ENCODE results near the gene ABCA9.
"Not testable (repeated sequence)": the region's sequence is repeated elsewhere in the genome, so short reads cannot be mapped to it uniquely, and the experiment has no call there.

Gene ABCA9

DNA sequence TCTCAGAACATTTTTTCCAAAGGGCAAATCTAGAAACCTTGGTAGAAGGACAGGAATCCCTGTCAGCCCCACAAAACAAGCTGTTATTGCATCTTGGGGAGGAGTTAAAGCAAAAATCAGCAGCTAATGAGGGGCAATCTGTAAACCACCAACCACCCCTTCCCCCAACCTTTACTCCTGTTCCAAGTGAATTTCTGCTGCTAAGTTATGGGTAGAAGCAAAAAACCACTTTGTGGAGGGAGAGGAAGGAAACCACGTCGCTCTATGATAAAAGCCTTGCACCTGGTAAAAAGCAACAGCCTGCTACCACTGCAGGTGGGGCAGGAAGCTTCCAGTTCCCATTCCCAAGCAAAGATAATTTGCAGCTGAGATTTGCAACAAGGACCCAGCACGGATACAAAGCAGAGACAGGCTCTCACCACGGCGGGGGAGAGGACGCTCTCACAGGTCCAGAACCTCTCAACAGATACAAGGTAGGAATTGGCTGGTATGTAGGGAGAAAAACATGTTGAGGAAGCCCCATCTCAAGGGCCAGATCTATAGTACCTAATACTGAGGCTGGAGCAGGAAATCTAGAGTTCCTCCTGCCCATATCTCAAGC, 116.2 kb downstream of the ABCA9 start:
- intact Hi-C loops (cut with micrococcal nuclease), result no loop called here
- H3K4me1 Mint-ChIP-seq (ENCODE audit: low read depth), result peaks cover 12% of the 10 kb centered on the region
- no peak overlapping the region for H3K4me3 Mint-ChIP-seq
- H3K9me3 Mint-ChIP-seq, result no peaks in the 10 kb centered on the region
- H3K36me3 Mint-ChIP-seq (ENCODE audit: low read depth), result no peaks in the 10 kb centered on the region
- H3K27ac Mint-ChIP-seq, result no peak overlapping the region
- no peaks in the 10 kb centered on the region for H3K27me3 Mint-ChIP-seq

DNA sequence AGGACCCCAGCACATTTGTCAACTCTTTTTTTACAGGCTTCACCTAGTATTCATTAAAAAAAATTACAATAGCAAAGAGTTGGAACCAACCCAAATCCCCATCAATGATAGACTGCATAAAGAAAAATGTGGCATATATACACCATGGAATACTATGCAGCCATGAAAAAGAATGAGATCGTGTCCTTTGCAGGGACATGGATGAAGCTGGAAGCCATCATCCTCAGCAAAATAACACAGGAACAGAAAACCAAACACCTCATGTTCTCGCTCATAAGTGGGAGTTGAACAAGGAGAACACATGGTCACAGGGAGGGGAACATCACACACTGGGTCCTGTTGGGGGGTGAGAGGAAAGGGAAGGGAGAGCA, 116.9 kb downstream of the ABCA9 start:
- H3K27me3 Mint-ChIP-seq; H3K27ac Mint-ChIP-seq; H3K9me3 Mint-ChIP-seq; H3K36me3 Mint-ChIP-seq (ENCODE audit: low read depth); H3K4me3 Mint-ChIP-seq; intact Hi-C loops (cut with micrococcal nuclease): not testable (repeated sequence)
- peaks cover 12% of the 10 kb centered on the region for H3K4me1 Mint-ChIP-seq (ENCODE audit: low read depth)

DNA sequence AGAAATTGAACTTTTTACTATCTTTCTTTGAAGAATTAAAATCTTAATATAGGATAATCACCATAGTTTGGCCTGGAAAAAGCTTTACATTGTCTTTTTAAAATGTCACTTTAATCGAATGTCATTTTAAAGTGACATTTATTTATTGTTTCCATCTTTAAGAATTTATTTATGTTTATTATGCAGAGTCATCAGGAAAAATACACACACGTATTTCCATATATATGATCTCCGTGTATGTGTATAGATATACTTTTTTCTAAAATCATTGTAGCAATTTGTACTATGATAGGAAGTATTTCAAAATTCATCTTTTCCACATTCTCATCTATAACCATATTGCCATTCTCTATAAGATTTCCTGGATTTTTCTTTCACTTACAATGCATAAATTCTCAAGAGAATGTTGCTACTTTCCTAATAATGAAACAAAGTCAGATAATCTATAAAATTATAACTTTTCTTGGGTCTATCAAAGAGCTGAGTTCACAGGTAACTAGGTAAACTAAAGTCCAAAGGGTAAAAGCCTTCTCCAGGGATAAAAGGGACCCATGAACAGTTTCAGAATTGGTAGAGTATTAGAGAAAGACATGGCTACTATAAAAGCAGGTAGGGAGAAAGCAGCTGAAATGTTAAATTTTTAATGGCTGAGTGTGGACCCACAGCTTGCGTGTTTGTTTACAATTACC, 117.5 kb downstream of the ABCA9 start:
- intact Hi-C loops (cut with micrococcal nuclease), result no loop called here
- H3K27ac Mint-ChIP-seq, result no peak overlapping the region
- H3K4me1 Mint-ChIP-seq (ENCODE audit: low read depth), result peaks cover 12% of the 10 kb centered on the region
- no peak overlapping the region for H3K4me3 Mint-ChIP-seq
- H3K9me3 Mint-ChIP-seq, result no peaks in the 10 kb centered on the region
- H3K36me3 Mint-ChIP-seq (ENCODE audit: low read depth), result no peaks in the 10 kb centered on the region
- H3K27me3 Mint-ChIP-seq, result no peaks in the 10 kb centered on the region

GRCh38 chr17:68942389-68942788, 118.3 kb downstream of the ABCA9 start:
- H3K9me3 Mint-ChIP-seq, result no peaks in the 10 kb centered on the region
- intact Hi-C loops (cut with micrococcal nuclease), result no loop called here
- H3K27ac Mint-ChIP-seq, result no peak overlapping the region
- H3K36me3 Mint-ChIP-seq (ENCODE audit: low read depth), result no peaks in the 10 kb centered on the region
- no peak overlapping the region for H3K4me3 Mint-ChIP-seq
- H3K27me3 Mint-ChIP-seq, result no peaks in the 10 kb centered on the region
- peaks cover 12% of the 10 kb centered on the region for H3K4me1 Mint-ChIP-seq (ENCODE audit: low read depth)

GRCh38 chr17:68941761-68942160, 119.0 kb downstream of the ABCA9 start:
- Mint-ChIP-seq H3K9me3 (no peaks in the 10 kb centered on the region), H3K27me3 (no peaks in the 10 kb centered on the region), H3K36me3 (ENCODE audit: low read depth) (no peaks in the 10 kb centered on the region), H3K4me1 (ENCODE audit: low read depth) (peaks cover 12% of the 10 kb centered on the region), H3K27ac (no peak overlapping the region), H3K4me3 (no peak overlapping the region)
- intact Hi-C loops (cut with micrococcal nuclease), result no loop called here

- Mint-ChIP-seq H3K27ac (no peak overlapping the region), H3K4me3 (no peak overlapping the region), H3K36me3 (ENCODE audit: low read depth) (no peaks in the 10 kb centered on the region), H3K4me1 (ENCODE audit: low read depth) (peaks cover 12% of the 10 kb centered on the region), H3K9me3 (no peaks in the 10 kb centered on the region), H3K27me3 (no peaks in the 10 kb centered on the region)
- intact Hi-C loops (cut with micrococcal nuclease), result no loop called here
Observed at GRCh38 chr17:68939195-68939594, 121.5 kb downstream of the ABCA9 start.

DNA sequence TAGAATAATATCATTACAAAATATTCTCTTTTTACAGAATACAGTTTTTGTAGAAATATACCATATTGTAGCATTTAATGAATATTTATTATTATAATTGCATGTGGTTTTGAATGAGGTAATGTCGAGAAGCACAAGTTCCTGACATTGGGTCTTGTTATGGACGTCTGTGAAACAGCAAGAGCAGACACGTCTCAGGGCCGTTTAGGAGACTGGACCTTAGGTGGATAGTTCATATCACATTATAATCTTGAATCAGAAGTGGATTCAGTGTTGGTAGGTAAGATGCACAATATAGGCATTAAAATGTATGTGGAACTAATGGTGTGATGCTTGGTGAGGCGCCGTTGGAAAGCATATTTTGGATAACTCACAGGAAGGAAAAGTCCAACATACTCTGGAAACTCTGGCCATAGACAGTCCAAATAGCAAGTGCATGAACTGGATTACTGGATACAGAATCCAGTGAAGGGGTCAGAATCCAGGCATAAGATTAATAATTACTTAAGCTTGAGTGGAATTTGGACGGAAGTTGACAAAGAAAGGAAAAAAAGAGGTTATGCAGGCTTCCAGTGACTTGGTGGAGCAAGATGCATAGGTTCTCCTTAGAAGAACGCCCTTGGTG, 122.7 kb downstream of the ABCA9 start:
- no peaks in the 10 kb centered on the region for H3K27me3 Mint-ChIP-seq
- no peaks in the 10 kb centered on the region for H3K36me3 Mint-ChIP-seq (ENCODE audit: low read depth)
- peaks cover 12% of the 10 kb centered on the region for H3K4me1 Mint-ChIP-seq (ENCODE audit: low read depth)
- intact Hi-C loops (cut with micrococcal nuclease), result no loop called here
- no peak overlapping the region for H3K4me3 Mint-ChIP-seq
- H3K9me3 Mint-ChIP-seq, result no peaks in the 10 kb centered on the region
- no peak overlapping the region for H3K27ac Mint-ChIP-seq

DNA sequence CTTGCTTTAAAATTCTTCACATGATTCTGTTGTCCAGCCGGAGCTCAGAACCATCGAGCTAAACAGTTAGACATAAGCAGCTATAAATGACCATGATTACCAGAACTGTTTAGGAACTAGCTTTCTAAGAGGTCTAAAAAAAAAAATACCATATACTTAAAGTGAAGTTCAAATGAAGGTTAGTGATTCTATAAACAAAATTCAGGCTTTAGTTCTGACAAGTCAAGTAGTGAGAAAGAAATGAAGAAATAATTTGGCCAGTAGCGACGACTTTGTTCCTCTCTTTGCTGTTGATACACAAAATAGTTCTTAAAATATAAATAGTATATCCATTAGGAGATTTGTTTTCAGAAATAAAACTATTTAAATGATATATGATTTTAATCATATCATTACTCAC, 133.2 kb downstream of the ABCA9 start:
- H3K27ac Mint-ChIP-seq, result no peak overlapping the region
- intact Hi-C loops (cut with micrococcal nuclease), result no loop called here
- H3K36me3 Mint-ChIP-seq (ENCODE audit: low read depth), result no peaks in the 10 kb centered on the region
- no peaks in the 10 kb centered on the region for H3K27me3 Mint-ChIP-seq
- H3K9me3 Mint-ChIP-seq, result no peaks in the 10 kb centered on the region
- no peak overlapping the region for H3K4me3 Mint-ChIP-seq
- H3K4me1 Mint-ChIP-seq (ENCODE audit: low read depth), result peaks cover 14% of the 10 kb centered on the region

GRCh38 chr17:68924793-68925720, 135.7 kb downstream of the ABCA9 start:
- Mint-ChIP-seq H3K27me3 (no peaks in the 10 kb centered on the region), H3K36me3 (ENCODE audit: low read depth) (no peaks in the 10 kb centered on the region), H3K9me3 (no peaks in the 10 kb centered on the region), H3K27ac (peak overlapping the region; percentile 47), H3K4me1 (ENCODE audit: low read depth) (peaks cover 13% of the 10 kb centered on the region), H3K4me3 (no peak overlapping the region)
- intact Hi-C loops (cut with micrococcal nuclease), result no loop called here

All from dendritic cell treated with granulocyte-macrophage colony-stimulating factor and Interleukin-4, amounts not matched to agents 40 ng/mL and 50 ng/mL, for 4 days (primary cell).